AG09309 (cell line): ENCODE measurements around the gene GPR87.

Source experiments
- DNase-seq: peaks from one replicate; pipeline ENCODE4 v3.0.0-alpha.2; 2010; ENCODE audit warnings: low read depth
- H3K4me3 ChIP-seq: 2 replicates; pipeline ENCODE4 v1.5.1; 2011; ENCODE audit warnings: mild to moderate bottlenecking, low read depth, low read length, moderate library complexity; ENCODE audit not compliant: control insufficient read depth
- TF ChIP-seq, protein P1 (sequence below): IDR thresholded peaks from 2 replicates; pipeline ENCODE4 v1.5.1; 2011; ENCODE audit warnings: mild to moderate bottlenecking, low read depth, low read length, inconsistent platforms; ENCODE audit not compliant: insufficient read depth, control insufficient read depth; ENCODE audit errors: missing control alignments

GPR87 gene

GRCh38 chr3:151312972-151313371 lies 3.6 kb downstream of the GPR87 start:
- TF ChIP-seq, protein P1, sequence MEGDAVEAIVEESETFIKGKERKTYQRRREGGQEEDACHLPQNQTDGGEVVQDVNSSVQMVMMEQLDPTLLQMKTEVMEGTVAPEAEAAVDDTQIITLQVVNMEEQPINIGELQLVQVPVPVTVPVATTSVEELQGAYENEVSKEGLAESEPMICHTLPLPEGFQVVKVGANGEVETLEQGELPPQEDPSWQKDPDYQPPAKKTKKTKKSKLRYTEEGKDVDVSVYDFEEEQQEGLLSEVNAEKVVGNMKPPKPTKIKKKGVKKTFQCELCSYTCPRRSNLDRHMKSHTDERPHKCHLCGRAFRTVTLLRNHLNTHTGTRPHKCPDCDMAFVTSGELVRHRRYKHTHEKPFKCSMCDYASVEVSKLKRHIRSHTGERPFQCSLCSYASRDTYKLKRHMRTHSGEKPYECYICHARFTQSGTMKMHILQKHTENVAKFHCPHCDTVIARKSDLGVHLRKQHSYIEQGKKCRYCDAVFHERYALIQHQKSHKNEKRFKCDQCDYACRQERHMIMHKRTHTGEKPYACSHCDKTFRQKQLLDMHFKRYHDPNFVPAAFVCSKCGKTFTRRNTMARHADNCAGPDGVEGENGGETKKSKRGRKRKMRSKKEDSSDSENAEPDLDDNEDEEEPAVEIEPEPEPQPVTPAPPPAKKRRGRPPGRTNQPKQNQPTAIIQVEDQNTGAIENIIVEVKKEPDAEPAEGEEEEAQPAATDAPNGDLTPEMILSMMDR, result no peak
- no peak overlapping the region for H3K4me3 ChIP-seq
- no peak for DNase-seq

GRCh38 chr3:151309566-151309965 lies 7.1 kb downstream of the GPR87 start:
- no peak overlapping the region for H3K4me3 ChIP-seq
- TF ChIP-seq, protein P1, result no peak
- DNase-seq, result no peak

- no peak for DNase-seq
- TF ChIP-seq, protein P1, result no peak
- H3K4me3 ChIP-seq, result no peak overlapping the region
Observed at GRCh38 chr3:151307583-151308488, 8.8 kb downstream of the GPR87 start.

- TF ChIP-seq, protein P1, result no peak
- no peak for DNase-seq
- H3K4me3 ChIP-seq, result no peak overlapping the region
Observed at GRCh38 chr3:151307131-151307530, 9.5 kb downstream of the GPR87 start.

GRCh38 chr3:151306168-151306810 lies 10.3 kb downstream of the GPR87 start:
- no peak for DNase-seq
- TF ChIP-seq, protein P1, result no peak
- no peak overlapping the region for H3K4me3 ChIP-seq

- no peak for DNase-seq
- TF ChIP-seq, protein P1, result no peak
- no peak overlapping the region for H3K4me3 ChIP-seq
Observed at GRCh38 chr3:151305775-151306151, 10.9 kb downstream of the GPR87 start.
